ENCODE measurements around the gene TAF11L7.
"Not testable (repeated sequence)": the region's sequence is repeated elsewhere in the genome, so short reads cannot be mapped to it uniquely, and the experiment has no call there.

The TAF11L7 gene

GRCh38 chr5:17603880-17604279 lies 18.3 kb upstream of the TAF11L7 start, which contains the start of gene TAF11L11:
TAF11L11 (plus strand) TSS chr5:17604183.
- H3K4me3 ChIP-seq (ENCODE audit: insufficient read depth, low read depth, low read length); H3K36me3 ChIP-seq (ENCODE audit: control insufficient read depth, insufficient read depth, low read length); H3K9me3 ChIP-seq (ENCODE audit: control insufficient read depth, low read length); H3K27ac ChIP-seq (ENCODE audit: insufficient read depth, low read depth, low read length, poor library complexity, severe bottlenecking); H3K27me3 ChIP-seq (ENCODE audit: control insufficient read depth, insufficient read depth, low read length, poor library complexity, severe bottlenecking); H3K4me1 ChIP-seq (ENCODE audit: control insufficient read depth, insufficient read depth, low read length): not testable (repeated sequence)
- 95 to 100% methylated on average over 4 to 6 of the region's 6 CpGs for WGBS, 2 experiments

- not testable (repeated sequence) for H3K36me3 ChIP-seq (ENCODE audit: control insufficient read depth, insufficient read depth, low read length); H3K9me3 ChIP-seq (ENCODE audit: control insufficient read depth, low read length); H3K27ac ChIP-seq (ENCODE audit: insufficient read depth, low read depth, low read length, poor library complexity, severe bottlenecking); H3K27me3 ChIP-seq (ENCODE audit: control insufficient read depth, insufficient read depth, low read length, poor library complexity, severe bottlenecking); H3K4me1 ChIP-seq (ENCODE audit: control insufficient read depth, insufficient read depth, low read length); H3K4me3 ChIP-seq (ENCODE audit: insufficient read depth, low read depth, low read length)
- WGBS, 2 experiments, result no CpG with 5 or more reads among the region's 15 CpGs
Measured at GRCh38 chr5:17597728-17598127, 12.2 kb upstream of the TAF11L7 start, which contains the start of gene TAF11L10. TAF11L10 (minus strand) TSS chr5:17597828.

- not testable (repeated sequence) for H3K4me3 ChIP-seq (ENCODE audit: insufficient read depth, low read depth, low read length); H3K9me3 ChIP-seq (ENCODE audit: control insufficient read depth, low read length); H3K27ac ChIP-seq (ENCODE audit: insufficient read depth, low read depth, low read length, poor library complexity, severe bottlenecking); H3K27me3 ChIP-seq (ENCODE audit: control insufficient read depth, insufficient read depth, low read length, poor library complexity, severe bottlenecking); H3K4me1 ChIP-seq (ENCODE audit: control insufficient read depth, insufficient read depth, low read length); H3K36me3 ChIP-seq (ENCODE audit: control insufficient read depth, insufficient read depth, low read length)
- WGBS, 2 experiments, result 100% methylated on average over 4 of the region's 15 CpGs; no CpG with 5 or more reads in 1 of the 2 experiments
Measured at GRCh38 chr5:17594255-17594654, 8.7 kb upstream of the TAF11L7 start, which contains the start of gene TAF11L9. TAF11L9 (minus strand) TSS chr5:17594394.

DNA sequence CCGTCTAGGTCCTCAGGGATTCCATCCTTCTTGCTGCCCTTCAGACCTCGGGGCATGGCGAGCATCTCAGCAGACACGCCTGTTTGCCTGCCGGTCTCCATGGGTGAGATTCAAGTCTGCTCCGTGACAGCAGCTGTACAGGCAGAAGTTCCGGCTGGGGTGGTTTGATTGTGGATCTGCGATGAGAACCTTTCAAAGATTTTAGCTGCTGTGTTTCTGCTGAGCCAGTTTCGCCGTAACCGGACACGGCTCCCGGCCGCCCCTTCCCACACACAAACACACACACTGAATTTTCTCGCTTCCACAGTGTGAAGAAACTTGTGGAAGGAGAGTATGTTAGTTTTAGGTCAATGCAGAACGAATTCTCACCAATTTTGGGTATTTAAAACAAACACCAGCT lies 5.3 kb upstream of the TAF11L7 start, which contains the start of gene TAF11L8:
Gene TAF11L8, minus strand, starts transcription at position 101 of the 400 bp plus-strand sequence.
- H3K27ac ChIP-seq (ENCODE audit: insufficient read depth, low read depth, low read length, poor library complexity, severe bottlenecking); H3K4me3 ChIP-seq (ENCODE audit: insufficient read depth, low read depth, low read length); H3K27me3 ChIP-seq (ENCODE audit: control insufficient read depth, insufficient read depth, low read length, poor library complexity, severe bottlenecking); H3K9me3 ChIP-seq (ENCODE audit: control insufficient read depth, low read length); H3K4me1 ChIP-seq (ENCODE audit: control insufficient read depth, insufficient read depth, low read length); H3K36me3 ChIP-seq (ENCODE audit: control insufficient read depth, insufficient read depth, low read length): not testable (repeated sequence)
- no CpG with 5 or more reads among the region's 16 CpGs for WGBS, 2 experiments
